ENCODE results near the gene TXNRD2.
"Not testable (repeated sequence)": the region's sequence is repeated elsewhere in the genome, so short reads cannot be mapped to it uniquely, and the experiment has no call there.

Gene TXNRD2

GRCh38 chr22:19891317-19892256, 50.0 kb downstream of the TXNRD2 start:
- peak in 2 of 51 donors; percentile 33 to 40 for DNase-seq

- no peak for DNase-seq
Observed at GRCh38 chr22:19890502-19891316, 50.9 kb downstream of the TXNRD2 start.

GRCh38 chr22:19889951-19890350, 51.7 kb downstream of the TXNRD2 start:
- DNase-seq, result no peak

DNA sequence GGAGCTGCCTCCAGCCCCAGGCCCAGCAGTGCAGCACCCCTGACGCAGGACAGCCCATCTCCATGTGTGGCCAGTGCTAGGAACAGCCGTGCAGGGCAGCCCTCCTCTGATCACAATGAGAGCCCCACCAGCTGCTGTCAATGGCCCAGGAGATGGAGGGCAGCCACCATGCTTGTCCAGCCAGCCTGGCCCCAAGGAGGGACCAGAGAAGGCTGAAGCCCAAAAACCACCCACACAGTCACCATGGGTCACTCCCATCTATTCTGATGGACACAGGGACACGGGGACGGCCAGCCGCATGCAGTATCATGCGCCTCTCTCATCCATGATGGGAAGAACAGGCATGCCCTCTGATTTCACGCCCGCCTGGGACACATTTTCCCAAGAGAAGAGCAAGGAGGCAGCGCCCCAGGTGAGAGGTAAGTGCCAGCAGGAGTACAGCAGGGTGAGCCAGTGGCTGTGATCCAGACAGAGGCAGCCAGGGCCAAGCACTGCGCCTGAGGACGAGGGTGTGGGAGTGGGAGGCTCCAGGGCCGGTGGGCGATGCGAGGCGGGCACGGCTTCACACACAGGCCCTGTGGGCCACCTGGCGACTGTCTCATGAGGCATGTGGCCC, 53.4 kb downstream of the TXNRD2 start:
- no peak for DNase-seq

GRCh38 chr22:19887256-19887985, 54.2 kb downstream of the TXNRD2 start:
- no peak for DNase-seq

DNA sequence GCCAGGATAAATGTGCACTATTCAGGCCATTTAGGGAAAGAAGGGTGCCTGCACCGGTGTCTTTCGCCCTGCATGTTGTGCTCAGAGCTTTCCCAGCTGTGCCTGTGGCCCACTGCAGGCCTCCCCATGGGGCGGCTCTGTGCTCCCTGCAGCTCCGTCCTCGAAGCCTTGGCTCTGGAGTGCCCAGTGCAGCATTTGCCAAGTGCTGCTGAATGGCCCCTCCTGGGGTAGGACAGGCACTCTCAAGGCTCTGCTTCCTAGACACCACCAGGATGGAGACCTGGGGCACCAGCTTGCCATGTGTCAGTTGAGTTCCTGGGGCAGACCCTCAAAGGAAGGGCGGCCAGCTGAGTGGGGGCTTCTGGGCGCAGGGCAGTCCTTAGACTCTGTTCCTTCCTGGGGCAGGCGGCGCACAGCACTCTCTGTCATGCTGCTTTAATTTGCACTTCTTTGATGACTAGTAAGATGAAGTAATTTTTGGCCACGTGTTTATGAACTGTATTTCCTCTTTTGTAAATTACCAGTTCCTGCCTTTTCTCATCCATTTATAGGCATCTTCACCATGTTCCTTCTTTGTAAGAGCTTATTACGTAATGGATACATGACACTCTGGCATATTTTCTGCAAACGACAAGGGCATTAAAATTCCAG, 54.9 kb downstream of the TXNRD2 start:
- no peak for DNase-seq

DNA sequence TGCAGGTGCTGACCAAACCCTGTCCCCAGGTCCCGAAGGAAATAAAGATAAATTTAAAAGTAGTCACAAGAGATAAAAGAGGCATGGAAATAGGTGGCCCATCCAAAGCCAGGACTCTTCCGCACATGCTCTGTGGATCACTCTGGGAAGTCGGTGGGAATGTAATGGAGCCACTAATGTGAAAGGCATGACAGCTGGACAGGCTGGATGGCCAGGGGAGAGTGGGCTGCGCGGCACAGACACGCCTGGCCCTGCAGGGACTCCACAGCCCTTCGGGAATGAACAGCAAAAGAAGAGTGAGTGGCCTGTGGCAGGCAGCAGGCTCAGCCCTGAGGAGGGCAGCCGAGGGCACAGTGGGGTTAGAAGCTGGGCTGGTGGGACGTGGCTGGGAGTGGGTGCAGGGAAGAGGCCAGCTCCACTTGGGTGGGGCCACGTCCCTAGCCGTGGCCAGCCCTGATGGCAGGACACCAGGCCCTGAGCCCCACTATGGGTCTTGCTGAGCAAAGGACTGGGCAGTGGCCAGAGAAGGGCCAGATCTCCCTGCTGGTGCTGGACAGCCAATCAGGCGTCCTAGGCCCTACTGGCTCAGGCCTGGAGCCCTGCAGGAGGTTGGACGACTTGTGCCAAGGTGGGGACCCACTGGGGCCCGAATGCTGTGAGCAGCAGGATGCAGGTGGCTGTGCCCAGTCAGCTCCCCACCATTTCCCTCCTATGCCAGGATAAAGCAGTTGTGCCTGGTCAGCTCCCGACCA, 55.6 kb downstream of the TXNRD2 start:
- DNase-seq, result no peak

DNA sequence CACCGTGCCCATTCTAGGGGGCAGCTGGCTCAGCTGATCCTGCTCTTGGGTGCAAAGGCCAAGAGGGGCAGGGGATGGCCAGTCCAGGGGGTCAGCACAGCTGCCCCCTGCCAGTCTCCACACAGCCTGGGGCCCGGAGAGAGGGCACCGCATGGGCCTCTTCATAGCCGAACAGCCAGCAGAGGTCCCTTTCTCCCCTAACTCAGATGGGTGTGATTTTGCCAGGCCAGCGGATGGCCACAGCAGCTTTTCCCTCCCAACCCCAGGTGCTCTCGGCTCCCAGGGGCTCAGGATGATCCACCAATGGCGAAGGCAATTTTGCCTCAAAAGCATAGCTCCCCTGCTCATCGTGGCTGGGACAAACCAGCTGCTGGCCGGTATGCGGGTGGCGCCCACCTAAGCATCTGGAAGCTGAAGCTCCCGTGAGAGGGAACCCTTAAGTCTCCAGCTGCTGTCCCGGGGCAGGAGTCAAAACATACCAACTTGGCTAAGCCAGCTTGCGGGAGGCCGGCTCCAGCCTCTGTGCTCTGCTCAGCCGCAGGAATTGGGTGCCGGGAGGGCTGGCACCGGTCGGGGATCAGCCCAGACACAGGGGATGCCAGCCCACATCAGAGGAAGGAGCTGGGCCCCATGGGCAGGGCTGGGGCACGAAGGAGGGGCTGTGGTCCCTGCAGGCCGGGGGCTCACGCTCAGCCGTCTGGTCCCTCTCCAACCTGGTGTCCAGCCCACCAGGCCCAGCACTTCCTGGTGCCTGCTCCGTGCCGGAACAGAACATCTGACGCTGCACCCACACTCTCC, 56.5 kb downstream of the TXNRD2 start:
- no peak for DNase-seq

DNA sequence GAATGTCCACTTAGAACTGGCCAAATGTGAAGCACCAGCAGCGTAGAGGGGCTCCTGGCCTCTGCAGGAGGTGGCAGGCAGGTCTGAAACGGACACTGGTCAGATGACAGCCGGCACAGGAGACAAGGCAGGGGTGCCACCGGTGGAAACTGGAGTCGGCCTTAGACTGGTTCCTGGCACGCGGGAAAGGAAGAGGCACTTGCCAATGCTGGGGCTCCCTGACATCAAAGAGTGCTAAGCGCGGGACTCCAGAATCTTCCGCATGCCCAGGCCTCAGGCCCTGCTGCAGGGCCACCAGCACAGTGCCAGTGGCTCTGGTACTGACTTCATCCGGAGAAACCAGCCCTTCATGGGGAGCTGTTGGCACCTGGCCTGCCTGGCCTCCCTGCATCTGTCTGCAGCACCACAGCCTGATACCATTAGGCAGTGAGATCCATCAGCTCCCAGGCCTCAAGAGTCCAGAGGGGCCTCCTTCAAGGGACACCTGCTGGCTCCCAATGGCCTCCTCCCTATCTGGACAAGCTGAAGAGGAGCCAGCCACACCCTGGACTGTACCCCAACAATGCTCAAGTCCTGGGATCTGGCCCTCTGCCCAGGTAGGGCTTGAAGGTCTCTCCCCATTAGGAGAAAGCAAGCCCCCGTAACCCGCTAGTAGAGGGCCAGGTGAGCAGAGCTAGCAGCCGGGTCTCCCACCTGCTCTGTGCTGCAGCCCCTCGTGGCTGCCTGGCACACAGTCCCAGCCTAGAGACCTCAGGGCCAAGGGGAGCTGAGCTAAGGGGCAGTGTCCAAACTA, 57.3 kb downstream of the TXNRD2 start:
- no peak for DNase-seq

DNA sequence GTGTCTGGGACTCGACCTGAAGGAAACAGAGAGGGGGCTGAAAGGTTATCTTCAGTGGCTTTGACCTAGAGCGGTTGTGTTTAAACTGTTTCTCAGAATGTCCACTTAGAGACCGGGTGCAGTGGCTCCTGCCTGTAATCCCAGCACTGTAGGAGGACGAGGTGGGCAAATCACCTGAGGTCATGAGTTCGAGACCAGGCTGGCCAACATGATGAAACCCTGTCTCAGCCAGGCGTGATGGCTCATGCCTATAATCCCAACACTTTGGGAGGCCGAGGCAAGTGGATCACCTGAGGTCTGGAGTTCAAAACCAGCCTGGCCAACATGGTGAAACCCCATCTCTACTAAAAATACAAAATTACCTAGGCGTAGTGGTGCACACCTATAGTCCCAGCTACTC, 58.2 kb downstream of the TXNRD2 start:
- DNase-seq, result not testable (repeated sequence)

- DNase-seq, result no peak
Observed at GRCh38 chr22:19882446-19883381, 58.9 kb downstream of the TXNRD2 start.

GRCh38 chr22:19880786-19881569, 60.6 kb downstream of the TXNRD2 start:
- DNase-seq, result no peak

DNA sequence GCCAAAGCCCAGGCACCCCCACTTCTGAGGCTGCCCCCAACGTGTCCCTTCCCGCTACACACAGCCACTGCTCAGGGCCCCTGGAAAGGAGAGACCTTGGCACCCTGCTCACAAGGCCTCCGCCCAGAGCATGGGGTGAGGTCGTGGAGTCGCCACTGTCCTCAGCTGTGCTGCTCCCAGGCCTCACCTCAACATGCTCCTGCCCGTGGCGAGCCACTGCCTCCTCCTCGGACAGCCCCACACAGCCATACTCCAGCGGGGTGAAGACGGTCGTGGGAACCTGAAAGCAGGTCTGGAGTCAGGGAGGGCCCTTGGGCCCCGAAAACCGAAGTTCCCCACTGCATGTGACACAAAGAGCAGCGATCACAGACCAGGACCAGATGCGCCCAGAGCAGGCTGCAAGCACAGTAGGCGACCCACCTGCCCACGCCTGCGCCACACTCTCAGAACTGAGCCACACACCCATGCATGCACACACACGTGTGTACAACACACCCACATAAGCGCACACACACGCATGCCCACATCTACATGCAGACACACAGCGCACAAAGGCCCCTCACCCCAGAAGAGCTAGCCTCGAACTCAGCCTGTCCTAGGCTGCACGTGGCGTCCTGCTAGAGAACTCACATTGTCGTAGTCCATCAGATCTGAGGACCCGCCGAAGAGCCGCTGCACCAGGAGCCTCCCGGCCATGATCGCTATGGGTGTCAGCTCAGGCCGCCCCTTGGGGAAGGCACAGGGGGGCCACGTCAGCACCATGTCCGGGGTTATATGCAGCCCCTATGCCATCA, 61.4 kb downstream of the TXNRD2 start:
- no peak for DNase-seq

DNA sequence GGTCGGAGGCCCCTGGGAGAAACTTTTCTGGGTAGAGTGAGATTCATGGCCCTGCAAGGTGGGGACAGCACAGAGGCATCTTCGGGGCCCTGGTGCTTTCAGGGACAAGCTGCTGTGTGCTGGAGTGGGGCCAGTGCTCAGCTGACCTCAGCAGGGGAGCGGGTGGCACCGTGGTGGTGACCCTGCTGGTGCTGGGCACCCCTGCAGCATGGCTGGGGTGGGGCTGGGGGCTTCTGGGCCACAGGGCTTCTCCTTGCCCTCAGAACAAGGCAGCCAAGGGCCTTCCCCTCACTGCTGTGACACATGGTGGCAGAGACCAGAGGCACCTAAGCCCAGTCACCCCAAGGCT, 62.0 kb downstream of the TXNRD2 start:
- DNase-seq, result no peak

GRCh38 chr22:19879246-19879570, 62.4 kb downstream of the TXNRD2 start:
- no peak for DNase-seq

Data from hypothalamus (tissue), 51 donors.